ENCODE measurements around the gene CTDNEP1. TPM values are rescaled to one million over a fixed set of nuclear protein-coding genes. Genes with fewer than 3 reads are reported as not detected.

The CTDNEP1 gene
- total and polyA plus RNA-seq, 2 of the 4 experiments (the other 2 are of a cell fraction) = 23.8 to 132 TPM

Small RNA genes lying within 50 kb of the gene (microRNA-seq; reads per million reads assigned to microRNA genes)
- 432 to 1,785 reads per million in 2 experiments for gene MIR324 (ENCODE audit: insufficient read depth in 1 of 2, insufficient read length in 1 of 2, unreplicated experiment in 1 of 2)
- gene RF00019 (ENCODE audit: insufficient read depth, insufficient read length) = not detected

Small RNA genes lying within 50 kb of the gene (small RNA-seq; reads per million reads assigned to genes)
- gene MIR324 = 29.3 to 4,859 (median 1,963) reads per million in 5 experiments
- 0 reads per million in 5 experiments for gene RF00019

Other genes with a start within 250 kb of the CTDNEP1 start
Only the 30 nearest of the 35 such genes appear.
- gene SLC16A13, start 215.7 kb downstream of the CTDNEP1 start, total RNA-seq (2012; rRNA removed) = under 0.01 and 0.18 TPM in 2 replicates
- 2.2 and 2.3 TPM in 2 replicates for gene SLC16A13, start 215.7 kb downstream of the CTDNEP1 start, polyA plus RNA-seq (2012; rRNA removed)
- gene SLC16A11, start 207.6 kb downstream of the CTDNEP1 start, total RNA-seq (2012; rRNA removed) = not detected in 2 replicates
- not detected in 2 replicates for gene SLC16A11, start 207.6 kb downstream of the CTDNEP1 start, polyA plus RNA-seq (2012; rRNA removed)
- gene CLEC10A, start 171.5 kb downstream of the CTDNEP1 start, total RNA-seq (2012; rRNA removed) = not detected in 2 replicates
- gene CLEC10A, start 171.5 kb downstream of the CTDNEP1 start, polyA plus RNA-seq (2012; rRNA removed) = not detected in 2 replicates
- not detected in 2 replicates for gene ASGR2, start 136.9 kb downstream of the CTDNEP1 start, total RNA-seq (2012; rRNA removed)
- not detected in 2 replicates for gene ASGR2, start 136.9 kb downstream of the CTDNEP1 start, polyA plus RNA-seq (2012; rRNA removed)
- 1.3 and 1.9 TPM in 2 replicates for gene ASGR1, start 72.4 kb downstream of the CTDNEP1 start, total RNA-seq (2012; rRNA removed)
- gene ASGR1, start 72.4 kb downstream of the CTDNEP1 start, polyA plus RNA-seq (2012; rRNA removed) = 3.8 and 4.2 TPM in 2 replicates
- 8.1 and 8.2 TPM in 2 replicates for gene DLG4, start 31.9 kb downstream of the CTDNEP1 start, total RNA-seq (2012; rRNA removed)
- gene DLG4, start 31.9 kb downstream of the CTDNEP1 start, polyA plus RNA-seq (2012; rRNA removed) = 28.5 and 30.5 TPM in 2 replicates
- gene ACADVL, start 31.8 kb downstream of the CTDNEP1 start, total RNA-seq (2012; rRNA removed) = 129 and 139 TPM in 2 replicates
- gene ACADVL, start 31.8 kb downstream of the CTDNEP1 start, polyA plus RNA-seq (2012; rRNA removed) = 752 and 844 TPM in 2 replicates
- gene DVL2, start 17.2 kb downstream of the CTDNEP1 start, total RNA-seq (2012; rRNA removed) = 20.3 and 21.3 TPM in 2 replicates
- 10.5 and 11.8 TPM in 2 replicates for gene DVL2, start 17.2 kb downstream of the CTDNEP1 start, polyA plus RNA-seq (2012; rRNA removed)
- gene PHF23, start 12.3 kb downstream of the CTDNEP1 start, total RNA-seq (2012; rRNA removed) = 44.8 and 45.5 TPM in 2 replicates
- 54.4 and 58.5 TPM in 2 replicates for gene PHF23, start 12.3 kb downstream of the CTDNEP1 start, polyA plus RNA-seq (2012; rRNA removed)
- gene GABARAP, start 9.3 kb downstream of the CTDNEP1 start, total RNA-seq (2012; rRNA removed) = 70.8 and 77.8 TPM in 2 replicates
- 702 and 780 TPM in 2 replicates for gene GABARAP, start 9.3 kb downstream of the CTDNEP1 start, polyA plus RNA-seq (2012; rRNA removed)
- gene ELP5, start 481 bp upstream of the CTDNEP1 start, total RNA-seq (2012; rRNA removed) = 46.6 and 48.0 TPM in 2 replicates
- gene ELP5, start 481 bp upstream of the CTDNEP1 start, polyA plus RNA-seq (2012; rRNA removed) = 38.6 and 39.3 TPM in 2 replicates
- gene CLDN7, start 10.7 kb upstream of the CTDNEP1 start, total RNA-seq (2012; rRNA removed) = 0.56 and 1.4 TPM in 2 replicates
- gene CLDN7, start 10.7 kb upstream of the CTDNEP1 start, polyA plus RNA-seq (2012; rRNA removed) = 1.4 and 2.8 TPM in 2 replicates
- under 0.01 TPM in 1 of 2 replicates, not detected in the other for gene SLC2A4, start 30.0 kb upstream of the CTDNEP1 start, total RNA-seq (2012; rRNA removed)
- gene SLC2A4, start 30.0 kb upstream of the CTDNEP1 start, polyA plus RNA-seq (2012; rRNA removed) = 0.07 TPM in 2 replicates
- not detected in 2 replicates for gene YBX2, start 42.9 kb upstream of the CTDNEP1 start, total RNA-seq (2012; rRNA removed)
- 0.17 TPM in 1 of 2 replicates, not detected in the other for gene YBX2, start 42.9 kb upstream of the CTDNEP1 start, polyA plus RNA-seq (2012; rRNA removed)
- 718 and 883 TPM in 2 replicates for gene EIF5A, start 55.9 kb upstream of the CTDNEP1 start, total RNA-seq (2012; rRNA removed)
- 660 and 782 TPM in 2 replicates for gene EIF5A, start 55.9 kb upstream of the CTDNEP1 start, polyA plus RNA-seq (2012; rRNA removed)
- gene GPS2, start 63.6 kb upstream of the CTDNEP1 start, total RNA-seq (2012; rRNA removed) = 36.2 and 37.5 TPM in 2 replicates
- 47.5 and 50.9 TPM in 2 replicates for gene GPS2, start 63.6 kb upstream of the CTDNEP1 start, polyA plus RNA-seq (2012; rRNA removed)
- gene NEURL4, start 77.6 kb upstream of the CTDNEP1 start, total RNA-seq (2012; rRNA removed) = 8.4 and 9.2 TPM in 2 replicates
- 23.3 and 26.3 TPM in 2 replicates for gene NEURL4, start 77.6 kb upstream of the CTDNEP1 start, polyA plus RNA-seq (2012; rRNA removed)
- gene ACAP1, start 84.8 kb upstream of the CTDNEP1 start, total RNA-seq (2012; rRNA removed) = under 0.01 and 0.83 TPM in 2 replicates
- gene ACAP1, start 84.8 kb upstream of the CTDNEP1 start, polyA plus RNA-seq (2012; rRNA removed) = 2.1 and 2.3 TPM in 2 replicates
- 10.6 and 10.8 TPM in 2 replicates for gene KCTD11, start 100.4 kb upstream of the CTDNEP1 start, total RNA-seq (2012; rRNA removed)
- 14.4 and 16.4 TPM in 2 replicates for gene KCTD11, start 100.4 kb upstream of the CTDNEP1 start, polyA plus RNA-seq (2012; rRNA removed)
- gene TMEM95, start 103.4 kb upstream of the CTDNEP1 start, total RNA-seq (2012; rRNA removed) = not detected in 2 replicates
- gene TMEM95, start 103.4 kb upstream of the CTDNEP1 start, polyA plus RNA-seq (2012; rRNA removed) = not detected in 2 replicates
- under 0.01 and 0.54 TPM in 2 replicates for gene TNK1, start 129.4 kb upstream of the CTDNEP1 start, total RNA-seq (2012; rRNA removed)
- 0.44 and 0.55 TPM in 2 replicates for gene TNK1, start 129.4 kb upstream of the CTDNEP1 start, polyA plus RNA-seq (2012; rRNA removed)
- gene PLSCR3, start 142.8 kb upstream of the CTDNEP1 start, total RNA-seq (2012; rRNA removed) = 6.1 and 6.4 TPM in 2 replicates
- gene PLSCR3, start 142.8 kb upstream of the CTDNEP1 start, polyA plus RNA-seq (2012; rRNA removed) = 116 and 131 TPM in 2 replicates
- 35.3 and 38.4 TPM in 2 replicates for gene TMEM256, start 152.4 kb upstream of the CTDNEP1 start, total RNA-seq (2012; rRNA removed)
- 174 and 252 TPM in 2 replicates for gene TMEM256, start 152.4 kb upstream of the CTDNEP1 start, polyA plus RNA-seq (2012; rRNA removed)
- 1.7 and 1.8 TPM in 2 replicates for gene NLGN2, start 156.1 kb upstream of the CTDNEP1 start, total RNA-seq (2012; rRNA removed)
- 36.7 and 38.1 TPM in 2 replicates for gene NLGN2, start 156.1 kb upstream of the CTDNEP1 start, polyA plus RNA-seq (2012; rRNA removed)
- not detected in 2 replicates for gene SPEM1, start 168.6 kb upstream of the CTDNEP1 start, total RNA-seq (2012; rRNA removed)
- not detected in 2 replicates for gene SPEM1, start 168.6 kb upstream of the CTDNEP1 start, polyA plus RNA-seq (2012; rRNA removed)
- not detected in 2 replicates for gene SPEM2, start 173.9 kb upstream of the CTDNEP1 start, total RNA-seq (2012; rRNA removed)
- gene SPEM2, start 173.9 kb upstream of the CTDNEP1 start, polyA plus RNA-seq (2012; rRNA removed) = not detected in 2 replicates
- not detected in 2 replicates for gene SPEM3, start 177.1 kb upstream of the CTDNEP1 start, total RNA-seq (2012; rRNA removed)
- not detected in 2 replicates for gene SPEM3, start 177.1 kb upstream of the CTDNEP1 start, polyA plus RNA-seq (2012; rRNA removed)
- gene TMEM102, start 183.7 kb upstream of the CTDNEP1 start, total RNA-seq (2012; rRNA removed) = 1.1 and 1.4 TPM in 2 replicates
- gene TMEM102, start 183.7 kb upstream of the CTDNEP1 start, polyA plus RNA-seq (2012; rRNA removed) = 2.2 and 2.3 TPM in 2 replicates
- 0.18 and 0.28 TPM in 2 replicates for gene FGF11, start 187.8 kb upstream of the CTDNEP1 start, total RNA-seq (2012; rRNA removed)
- gene FGF11, start 187.8 kb upstream of the CTDNEP1 start, polyA plus RNA-seq (2012; rRNA removed) = 0.99 and 1.1 TPM in 2 replicates
- 4.2 and 4.3 TPM in 2 replicates for gene CHRNB1, start 193.3 kb upstream of the CTDNEP1 start, total RNA-seq (2012; rRNA removed)
- gene CHRNB1, start 193.3 kb upstream of the CTDNEP1 start, polyA plus RNA-seq (2012; rRNA removed) = 6.0 and 6.4 TPM in 2 replicates